IMR-90 (cell line): ENCODE data around the gene ZBTB7B. TPM values are rescaled to one million over a fixed set of nuclear protein-coding genes. Genes with fewer than 3 reads are reported as not detected.

Experiments
- ATAC-seq: fragments of 200-7000 bp; cut with Tn5 transposase; 2 replicates; pipeline ENCODE4 v1.9.1; 2020; ENCODE audit warnings: low read depth, mild to moderate bottlenecking, moderate library complexity
- BruUV-seq: library from RNA; stranded (reverse); fragments of 400-500 nt; replicated peaks from 2 replicates; lab custom pipeline; 2021; lab: Mats Ljungman, UMichigan
- CTCF ChIA-PET: fragments of 300-600 bp; formaldehyde crosslinking; extraction: SDS; loops from one replicate; lab custom pipeline; 2021; ENCODE audit warnings: antibody characterized with exemption; lab: Yijun Ruan, JAX
- POLR2A ChIA-PET: fragments of 300-600 bp; sonication (Branson Sonifier 250); formaldehyde crosslinking; loops from one replicate; lab custom pipeline; 2022; ENCODE audit warnings: antibody characterized with exemption; ENCODE audit not compliant: unreplicated experiment; lab: Charles Lee
- DNase-seq: peaks from one replicate; pipeline ENCODE4 v3.0.0; 2013
- H2AFZ ChIP-seq: replicated peaks from 2 replicates; pipeline ENCODE3; 2013; ENCODE audit warnings: low read length, mild to moderate bottlenecking; ENCODE audit not compliant: poor library complexity
- H2AK5ac ChIP-seq: 2 replicates; pipeline ENCODE4 v1.6.1; 2013; ENCODE audit warnings: low read depth, low read length, inconsistent platforms
- H2AK9ac ChIP-seq: replicated peaks from 2 replicates; pipeline ENCODE3; 2013; ENCODE audit warnings: mild to moderate bottlenecking, low read depth, low read length, moderate library complexity; ENCODE audit not compliant: poor library complexity
- H2BK120ac ChIP-seq: 2 replicates; pipeline ENCODE4 v1.6.1; 2013; ENCODE audit warnings: low read depth, low read length, inconsistent platforms
- H2BK15ac ChIP-seq: 3 replicates; pipeline ENCODE4 v1.6.1; 2013; ENCODE audit warnings: low read depth, low read length, inconsistent platforms
- H2BK20ac ChIP-seq: 2 replicates; pipeline ENCODE4 v1.6.1; 2013; ENCODE audit warnings: low read depth, mild to moderate bottlenecking, inconsistent platforms, low read length, moderate library complexity
- H2BK5ac ChIP-seq: 2 replicates; pipeline ENCODE4 v1.6.1; 2013; ENCODE audit warnings: mild to moderate bottlenecking, low read depth, low read length, inconsistent platforms; ENCODE audit not compliant: poor library complexity, severe bottlenecking
- H3K14ac ChIP-seq: replicated peaks from 2 replicates; pipeline ENCODE4 v1.6.1; 2013; ENCODE audit warnings: low read depth, low read length, inconsistent platforms
- H3K18ac ChIP-seq: 2 replicates; pipeline ENCODE4 v1.6.1; 2013; ENCODE audit warnings: low read depth, low read length, control low read depth
- H3K23ac ChIP-seq: 2 replicates; pipeline ENCODE4 v1.6.1; 2013; ENCODE audit warnings: low read depth, low read length, inconsistent platforms
- H3K27ac ChIP-seq: 2 replicates; pipeline ENCODE4 v1.5.1; 2013; ENCODE audit warnings: mild to moderate bottlenecking, control low read depth, low read length; ENCODE audit not compliant: insufficient read depth
- H3K27me3 ChIP-seq: 2 replicates; pipeline ENCODE4 v1.6.1; 2013; ENCODE audit warnings: low read length; ENCODE audit not compliant: control insufficient read depth, insufficient read depth
- H3K36me3 ChIP-seq: 2 replicates; pipeline ENCODE4 v1.6.1; 2013; ENCODE audit warnings: low read length, mixed read lengths; ENCODE audit not compliant: control insufficient read depth, insufficient read depth
- H3K4ac ChIP-seq: 2 replicates; pipeline ENCODE4 v1.6.1; 2013; ENCODE audit warnings: low read depth, low read length, inconsistent platforms
- H3K4me1 ChIP-seq: 2 replicates; pipeline ENCODE4 v1.6.1; 2013; ENCODE audit warnings: low read length, mixed read lengths; ENCODE audit not compliant: control insufficient read depth, insufficient read depth
- H3K4me2 ChIP-seq: 2 replicates; pipeline ENCODE4 v1.6.1; 2013; ENCODE audit warnings: low read depth, mild to moderate bottlenecking, control low read depth, low read length, moderate library complexity
- H3K4me3 ChIP-seq: 2 replicates; pipeline ENCODE4 v1.5.1; 2013; ENCODE audit warnings: low read depth, mild to moderate bottlenecking, control low read depth, low read length, moderate library complexity; ENCODE audit not compliant: insufficient read depth
- H3K56ac ChIP-seq: 2 replicates; pipeline ENCODE4 v1.6.1; 2013; ENCODE audit warnings: low read length, inconsistent platforms; ENCODE audit not compliant: insufficient read depth; ENCODE audit errors: extremely low read depth
- H3K79me1 ChIP-seq, 2 experiments: 2 replicates each; pipeline ENCODE4 v1.6.1; 2013; ENCODE audit warnings: low read length in 2 of 2, inconsistent platforms in 1 of 2, low read depth in 1 of 2
- H3K9ac ChIP-seq: 2 replicates; pipeline ENCODE4 v1.6.1; 2013; ENCODE audit warnings: low read depth, low read length, control low read depth
- H3K9me1 ChIP-seq: 2 replicates; pipeline ENCODE4 v1.6.1; 2013; ENCODE audit warnings: low read length, inconsistent platforms; ENCODE audit not compliant: insufficient read depth
- H3K9me3 ChIP-seq: 2 replicates; pipeline ENCODE4 v1.6.1; 2013; ENCODE audit warnings: low read length; ENCODE audit not compliant: control insufficient read depth, insufficient read depth
- H4K20me1 ChIP-seq: 2 replicates; pipeline ENCODE4 v1.6.1; 2013; ENCODE audit warnings: low read length, inconsistent platforms; ENCODE audit not compliant: insufficient read depth
- H4K5ac ChIP-seq: 2 replicates; pipeline ENCODE4 v1.6.1; 2013; ENCODE audit warnings: mild to moderate bottlenecking, low read depth, low read length, control low read depth
- H4K8ac ChIP-seq, 2 experiments: 2 replicates each; pipeline ENCODE4 v1.6.1; 2013; ENCODE audit warnings: low read depth in 2 of 2, low read length in 2 of 2, control low read depth in 1 of 2, inconsistent platforms in 1 of 2
- H4K91ac ChIP-seq: 2 replicates; pipeline ENCODE4 v1.6.1; 2013; ENCODE audit warnings: low read depth, low read length, inconsistent platforms; ENCODE audit not compliant: insufficient read depth
- CEBPB ChIP-seq: IDR thresholded peaks from 2 replicates; pipeline ENCODE4 v1.6.1; 2012; ENCODE audit warnings: low read depth, low read length, improper control_type of control experiment
- MXI1 ChIP-seq: IDR thresholded peaks from 2 replicates; pipeline ENCODE4 v1.6.1; 2012; ENCODE audit warnings: low read depth, mild to moderate bottlenecking, low read length, moderate library complexity, borderline replicate concordance
- WGBS, 2 experiments: methylation state at CpG; one replicate each; pipeline versions ENCODE4 v1.1.5 to v1.1.7; 2013; ENCODE audit warnings: missing lambda C conversion rate in 2 of 2; ENCODE audit not compliant: insufficient read length in 1 of 2; ENCODE audit errors: extremely low coverage in 2 of 2; 5-methylcytosine and 5-hydroxymethylcytosine counted together
- dilution Hi-C: fragments of 300-500 bp; cut with HindIII; formaldehyde crosslinking; loops from one replicate; pipeline ENCODE4 v1.14.3; 2018; ENCODE audit warnings: low sequenced_read_pairs; ENCODE audit not compliant: unreplicated experiment
- in situ Hi-C: fragments of 300-500 bp; cut with MboI; formaldehyde crosslinking; loops from 3 replicates; pipeline ENCODE4 v1.14.3; 2019; ENCODE audit warnings: low sequenced_read_pairs, inconsistent platforms, mixed read lengths
- intact Hi-C: fragments of 100-400 bp; cut with micrococcal nuclease; formaldehyde crosslinking; loops from 2 replicates; pipeline ENCODE4 v1.10.0; 2022
- polyA plus RNA-seq, 3 experiments: library from polyadenylated mRNA; depleted of rRNA; stranded (reverse); fragments of >200 nt; gene quantifications; 2 replicates each; pipeline ENCODE4 v1.2.3, GENCODE V29; 2012; ENCODE audit warnings: low replicate concordance in 1 of 3
- total RNA-seq: library from RNA; depleted of rRNA; stranded (reverse); fragments of >200 nt; gene quantifications from 2 replicates; pipeline ENCODE4 v1.2.3, GENCODE V29; 2012

ZBTB7B gene
- total and polyA plus RNA-seq, 2 of the 4 experiments (the other 2 are of a cell fraction), result 7.7 to 17.4 TPM

DNA sequence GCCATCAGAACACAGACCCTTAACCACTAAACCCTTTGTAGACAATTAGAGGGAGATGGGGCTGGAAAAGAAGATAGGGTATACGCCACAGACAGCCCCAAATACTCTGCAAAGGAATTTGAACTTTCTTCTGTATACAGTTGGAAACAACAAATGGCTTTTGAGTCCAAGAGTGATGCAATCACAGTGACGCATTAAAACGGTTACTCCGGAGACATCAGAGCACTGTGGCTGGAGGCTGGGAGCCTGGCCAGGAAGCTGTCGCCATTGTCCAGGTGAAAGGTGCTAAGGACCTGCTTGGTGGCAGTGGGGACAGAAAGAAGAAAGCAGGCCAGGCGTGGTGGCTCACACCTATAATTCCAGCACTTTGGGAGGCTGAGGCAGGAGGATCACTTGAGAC is 15.3 kb upstream of the ZBTB7B start:
- no peak overlapping the region for H3K4me2 ChIP-seq
- H3K14ac ChIP-seq, result no peak overlapping the region
- no TSS peak for BruUV-seq
- no peak overlapping the region for H2BK120ac ChIP-seq
- H3K4ac ChIP-seq, result no peak overlapping the region
- no peak overlapping the region for H3K9ac ChIP-seq
- H3K18ac ChIP-seq, result no peak overlapping the region
- H4K5ac ChIP-seq, result no peak overlapping the region
- H3K27ac ChIP-seq, result no peak overlapping the region
- no peak overlapping the region for H2BK5ac ChIP-seq
- H3K56ac ChIP-seq, result no peak overlapping the region
- in situ Hi-C loops (no loop called here), dilution Hi-C loops (no loop called here), intact Hi-C loops (no loop called here)
- 0 out of 2 replicates have a peak, but pooled peaks cover 3% of the 10 kb centered on the region for H3K9me1 ChIP-seq
- H2AFZ ChIP-seq, result no peak overlapping the region
- peaks cover 12% of the 10 kb centered on the region; the same call in 1 of the 2 replicates for H4K20me1 ChIP-seq
- H3K4me3 ChIP-seq, result no peak overlapping the region
- H3K23ac ChIP-seq, result no peak overlapping the region
- H2BK20ac ChIP-seq, result no peak overlapping the region
- peaks cover 3% of the 10 kb centered on the region for H3K4me1 ChIP-seq
- H4K91ac ChIP-seq, result no peak overlapping the region
- no peak overlapping the region for H2AK9ac ChIP-seq
- ChIA-PET POLR2A (no interaction called here), CTCF (interaction anchor here (0.8 kb wide), 1 partner anchor 98 kb away, joined by 3 read pairs; no protein-coding TSS in a partner anchor)
- peaks cover 27 to 66% of the 10 kb centered on the region in 2 experiments for H3K79me1 ChIP-seq
- no peaks in the 10 kb centered on the region for H3K27me3 ChIP-seq
- ATAC-seq (no peak), DNase-seq (no peak)
- no peak overlapping the region; the same call in 1 of the 2 replicates for H2AK5ac ChIP-seq
- no peak overlapping the region for H4K8ac ChIP-seq
- H3K9me3 ChIP-seq, result no peaks in the 10 kb centered on the region
- no peak overlapping the region for H2BK15ac ChIP-seq
- H3K36me3 ChIP-seq, result peaks cover 28% of the 10 kb centered on the region
- WGBS, 2 experiments, result 70% methylated on average over 2 of the region's 6 CpGs; no CpG with 5 or more reads in 1 of the 2 experiments
- TF ChIP-seq CEBPB, result peak; percentile 75
- no peak for TF ChIP-seq MXI1
